SU-DHL-6 (cell line): ENCODE measurements around the gene GCHFR.

Experiments
- CTCF ChIP-seq: fragments of 200-600 bp; sonication (generic); IDR thresholded peaks from one replicate; pipeline ENCODE4 v1.5.1; 2017; ENCODE audit warnings: antibody characterized with exemption, mild to moderate bottlenecking, low read length, moderate library complexity; ENCODE audit not compliant: insufficient read depth, poor library complexity, severe bottlenecking
- EZH2phosphoT487 ChIP-seq: fragments of 200-600 bp; sonication (generic), shearing (Covaris generic); conservative IDR thresholded peaks from 2 replicates; pipeline ENCODE4 v1.6.1; 2018; ENCODE audit warnings: mild to moderate bottlenecking, antibody characterized with exemption, low read length, moderate library complexity, mixed read lengths

- no peak for TF ChIP-seq CTCF
- TF ChIP-seq EZH2phosphoT487: no peak
These were observed 708 bp upstream of the GCHFR start for GRCh38 chr15:40762919-40763800.
